ENCODE measurements around the gene CDKAL1. TPM values are rescaled to one million over a fixed set of nuclear protein-coding genes. Genes with fewer than 3 reads are reported as not detected.

Gene CDKAL1
- total RNA-seq, 4 donors from 2014 or later = 10.1 to 22.0 (median 12.5) TPM

DNA sequence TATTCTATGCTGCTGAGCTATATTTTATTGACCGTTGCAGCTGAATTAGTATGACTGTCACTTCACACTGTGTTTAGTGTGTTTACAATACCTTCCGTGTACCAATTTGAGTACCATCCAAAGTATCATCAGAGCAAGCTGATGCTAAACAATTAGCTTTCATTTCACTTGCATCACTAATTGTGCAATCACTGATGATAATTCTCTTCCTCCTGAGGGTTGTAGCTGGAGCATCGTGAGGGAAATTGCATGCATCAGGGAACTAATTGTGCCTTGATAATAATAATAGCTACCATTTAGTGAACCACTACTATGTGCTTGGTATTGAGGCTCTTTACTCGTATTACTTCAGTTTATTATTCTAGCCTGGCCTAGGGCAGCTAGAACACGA is 674.5 kb downstream of the CDKAL1 start:
- Histone ChIP-seq H3K4me3 (no peak overlapping the region), H3K9me3 (no peaks in the 10 kb centered on the region), H3K36me3 (peaks cover 13% of the 10 kb centered on the region), H3K27ac (no peak overlapping the region), H3K27me3 (no peaks in the 10 kb centered on the region), H3K4me1 (no peaks in the 10 kb centered on the region)
- TF ChIP-seq, protein P1, sequence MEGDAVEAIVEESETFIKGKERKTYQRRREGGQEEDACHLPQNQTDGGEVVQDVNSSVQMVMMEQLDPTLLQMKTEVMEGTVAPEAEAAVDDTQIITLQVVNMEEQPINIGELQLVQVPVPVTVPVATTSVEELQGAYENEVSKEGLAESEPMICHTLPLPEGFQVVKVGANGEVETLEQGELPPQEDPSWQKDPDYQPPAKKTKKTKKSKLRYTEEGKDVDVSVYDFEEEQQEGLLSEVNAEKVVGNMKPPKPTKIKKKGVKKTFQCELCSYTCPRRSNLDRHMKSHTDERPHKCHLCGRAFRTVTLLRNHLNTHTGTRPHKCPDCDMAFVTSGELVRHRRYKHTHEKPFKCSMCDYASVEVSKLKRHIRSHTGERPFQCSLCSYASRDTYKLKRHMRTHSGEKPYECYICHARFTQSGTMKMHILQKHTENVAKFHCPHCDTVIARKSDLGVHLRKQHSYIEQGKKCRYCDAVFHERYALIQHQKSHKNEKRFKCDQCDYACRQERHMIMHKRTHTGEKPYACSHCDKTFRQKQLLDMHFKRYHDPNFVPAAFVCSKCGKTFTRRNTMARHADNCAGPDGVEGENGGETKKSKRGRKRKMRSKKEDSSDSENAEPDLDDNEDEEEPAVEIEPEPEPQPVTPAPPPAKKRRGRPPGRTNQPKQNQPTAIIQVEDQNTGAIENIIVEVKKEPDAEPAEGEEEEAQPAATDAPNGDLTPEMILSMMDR (IDR thresholded peaks at IDR 0.05) = no peak
- WGBS = 86% methylated on average over 5 of the region's 5 CpGs
- no peak for DNase-seq (ENCODE audit: low spot score in 2 of 2)

DNA sequence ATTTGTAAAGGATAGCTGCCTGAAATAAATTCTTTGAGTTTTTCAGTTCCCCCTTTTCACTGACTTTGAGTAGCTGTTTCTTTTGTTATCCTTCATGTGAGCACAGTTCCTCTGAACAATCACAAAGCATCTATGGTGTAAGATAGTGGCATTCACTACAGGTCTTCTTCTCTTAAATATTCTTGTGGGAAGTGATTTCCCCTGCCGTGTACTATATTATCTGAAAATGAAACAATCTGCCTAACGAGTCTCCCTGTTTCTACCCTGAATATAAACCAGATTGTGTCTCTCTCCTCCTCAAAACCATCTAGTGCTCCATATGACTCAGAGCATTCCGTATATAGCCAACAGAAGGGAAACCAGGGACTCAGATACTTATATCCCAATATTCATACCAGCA is 679.2 kb downstream of the CDKAL1 start:
- peaks cover 13% of the 10 kb centered on the region for H3K36me3 ChIP-seq
- H3K27me3 ChIP-seq = no peaks in the 10 kb centered on the region
- WGBS = 78% methylated on average over 3 of the region's 3 CpGs
- H3K4me3 ChIP-seq = no peak overlapping the region
- TF ChIP-seq POLR2A (IDR thresholded peaks at IDR 0.05) (no peak), EP300 (IDR thresholded peaks at IDR 0.05) (no peak), POLR2AphosphoS5 (IDR thresholded peaks at IDR 0.05) (no peak)
- TF ChIP-seq, protein P1 (IDR thresholded peaks at IDR 0.05) = no peak
- no peaks in the 10 kb centered on the region for H3K9me3 ChIP-seq
- no peaks in the 10 kb centered on the region for H3K4me1 ChIP-seq
- no peak for DNase-seq (ENCODE audit: low spot score in 2 of 2)
- H3K27ac ChIP-seq = no peak overlapping the region

DNA sequence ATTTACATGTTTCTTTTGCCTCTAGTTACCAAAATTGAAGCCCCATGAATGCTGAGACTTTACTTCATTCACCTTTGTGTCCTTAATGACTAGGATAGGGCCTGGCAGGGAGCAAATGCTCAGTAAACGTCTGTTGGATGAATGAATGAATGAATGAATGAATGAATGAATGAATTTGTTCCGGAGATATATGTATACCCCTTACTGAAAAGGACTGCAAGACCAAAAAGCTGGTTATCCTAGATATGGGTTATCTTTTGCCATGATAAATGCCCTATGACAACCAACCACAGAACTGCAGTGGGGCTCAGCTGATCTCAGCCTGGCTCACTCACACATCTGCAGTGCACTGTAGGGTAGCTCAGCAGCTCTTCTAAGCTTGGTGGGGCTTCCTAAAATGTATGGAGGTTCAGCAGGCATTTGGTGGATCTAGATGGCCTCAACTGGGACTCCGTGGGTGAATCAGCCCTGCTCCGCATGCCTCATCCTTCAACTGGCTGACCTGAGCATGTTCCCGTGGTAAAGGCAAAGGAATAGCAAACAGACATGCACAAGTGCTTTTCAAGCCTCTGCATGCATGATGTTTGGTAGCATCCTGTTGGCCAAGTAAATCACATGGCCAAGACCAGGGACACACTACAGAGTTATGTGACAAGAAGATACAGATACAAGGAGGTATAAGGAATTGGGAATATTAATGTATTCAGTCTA is 680.6 kb downstream of the CDKAL1 start:
- 90% methylated on average over 5 of the region's 5 CpGs for WGBS

GRCh38 chr6:21219241-21219640 is 685.0 kb downstream of the CDKAL1 start:
- H3K27ac ChIP-seq = no peak overlapping the region
- TF ChIP-seq, protein P1 (IDR thresholded peaks at IDR 0.05) = no peak
- TF ChIP-seq POLR2AphosphoS5 (IDR thresholded peaks at IDR 0.05) = no peak
- TF ChIP-seq POLR2A (IDR thresholded peaks at IDR 0.05) = no peak
- TF ChIP-seq EP300 (IDR thresholded peaks at IDR 0.05) = no peak
- H3K4me3 ChIP-seq = no peak overlapping the region
- H3K36me3 ChIP-seq = no peaks in the 10 kb centered on the region
- no peaks in the 10 kb centered on the region for H3K9me3 ChIP-seq
- no peak for DNase-seq (ENCODE audit: low spot score in 2 of 2)
- no peaks in the 10 kb centered on the region for H3K4me1 ChIP-seq
- no peaks in the 10 kb centered on the region for H3K27me3 ChIP-seq
- 85% methylated on average over 2 of the region's 2 CpGs for WGBS

More for the DNA sequence above, 680.6 kb downstream of the CDKAL1 start:
- TF ChIP-seq, protein P1 (IDR thresholded peaks at IDR 0.05) = no peak
- no peak for TF ChIP-seq POLR2AphosphoS5 (IDR thresholded peaks at IDR 0.05)
- no peak for TF ChIP-seq POLR2A (IDR thresholded peaks at IDR 0.05)
- no peak for TF ChIP-seq EP300 (IDR thresholded peaks at IDR 0.05)
- Histone ChIP-seq H3K4me3 (no peak overlapping the region), H3K36me3 (peaks cover 13% of the 10 kb centered on the region), H3K27me3 (no peaks in the 10 kb centered on the region), H3K27ac (no peak overlapping the region), H3K4me1 (no peaks in the 10 kb centered on the region), H3K9me3 (no peaks in the 10 kb centered on the region)
- DNase-seq (ENCODE audit: low spot score in 2 of 2) = no peak

GRCh38 chr6:21219856-21220255 is 685.6 kb downstream of the CDKAL1 start:
- Histone ChIP-seq H3K27ac (no peak overlapping the region), H3K27me3 (no peaks in the 10 kb centered on the region), H3K4me3 (no peak overlapping the region), H3K4me1 (no peaks in the 10 kb centered on the region), H3K9me3 (no peaks in the 10 kb centered on the region), H3K36me3 (no peaks in the 10 kb centered on the region)
- TF ChIP-seq POLR2A (IDR thresholded peaks at IDR 0.05) (no peak), EP300 (IDR thresholded peaks at IDR 0.05) (no peak), POLR2AphosphoS5 (IDR thresholded peaks at IDR 0.05) (no peak)
- TF ChIP-seq, protein P1 (IDR thresholded peaks at IDR 0.05) = no peak
- no peak for DNase-seq (ENCODE audit: low spot score in 2 of 2)
- WGBS = 68% methylated on average over 7 of the region's 7 CpGs
